ENCODE data around the gene IGFALS.

The IGFALS gene

DNA sequence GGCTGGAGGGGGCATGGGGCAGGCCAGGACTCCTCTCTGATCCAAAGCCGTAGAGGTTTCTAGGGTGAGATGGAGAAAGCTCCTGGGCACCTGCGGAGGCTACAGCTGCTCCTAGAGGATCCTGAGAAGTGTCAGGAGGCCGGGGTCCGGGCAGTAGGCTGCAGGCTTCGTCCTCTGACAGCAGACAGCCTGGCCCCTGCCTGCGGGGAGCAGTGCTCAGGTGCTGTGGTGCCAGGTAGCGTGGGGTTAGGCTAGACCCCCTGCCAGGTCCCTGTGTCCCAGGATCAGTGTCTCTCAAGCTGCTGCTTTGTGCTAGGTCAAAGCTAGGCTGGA is 19.1 kb downstream of the IGFALS start:
- Histone ChIP-seq H3K27ac (ENCODE audit: low read depth, low read length) (no peak overlapping the region), H3K4me1 (ENCODE audit: control insufficient read depth, insufficient read depth, low read length) (peaks cover 15% of the 10 kb centered on the region), H3K36me3 (ENCODE audit: control insufficient read depth, insufficient read depth, low read length) (peaks cover 45% of the 10 kb centered on the region), H3K4me3 (ENCODE audit: low read depth, low read length) (peak overlapping the region; percentile 99), H3K9ac (ENCODE audit: low read length) (peak overlapping the region; percentile 98), H3K27me3 (ENCODE audit: control insufficient read depth, insufficient read depth, low read length) (no peaks in the 10 kb centered on the region), H3K9me3 (ENCODE audit: control insufficient read depth, insufficient read depth, low read depth, low read length) (no peaks in the 10 kb centered on the region)

GRCh38 chr16:1773703-1774447 is 19.6 kb downstream of the IGFALS start:
- Histone ChIP-seq H3K36me3 (ENCODE audit: control insufficient read depth, insufficient read depth, low read length) (peaks cover 45% of the 10 kb centered on the region), H3K9me3 (ENCODE audit: control insufficient read depth, insufficient read depth, low read depth, low read length) (no peaks in the 10 kb centered on the region), H3K4me1 (ENCODE audit: control insufficient read depth, insufficient read depth, low read length) (peaks cover 15% of the 10 kb centered on the region), H3K27ac (ENCODE audit: low read depth, low read length) (peak overlapping the region; percentile 94; the same call in 1 of the 2 replicates), H3K4me3 (ENCODE audit: low read depth, low read length) (peak overlapping the region; percentile 99), H3K9ac (ENCODE audit: low read length) (peak overlapping the region; percentile 98), H3K27me3 (ENCODE audit: control insufficient read depth, insufficient read depth, low read length) (no peaks in the 10 kb centered on the region)

DNA sequence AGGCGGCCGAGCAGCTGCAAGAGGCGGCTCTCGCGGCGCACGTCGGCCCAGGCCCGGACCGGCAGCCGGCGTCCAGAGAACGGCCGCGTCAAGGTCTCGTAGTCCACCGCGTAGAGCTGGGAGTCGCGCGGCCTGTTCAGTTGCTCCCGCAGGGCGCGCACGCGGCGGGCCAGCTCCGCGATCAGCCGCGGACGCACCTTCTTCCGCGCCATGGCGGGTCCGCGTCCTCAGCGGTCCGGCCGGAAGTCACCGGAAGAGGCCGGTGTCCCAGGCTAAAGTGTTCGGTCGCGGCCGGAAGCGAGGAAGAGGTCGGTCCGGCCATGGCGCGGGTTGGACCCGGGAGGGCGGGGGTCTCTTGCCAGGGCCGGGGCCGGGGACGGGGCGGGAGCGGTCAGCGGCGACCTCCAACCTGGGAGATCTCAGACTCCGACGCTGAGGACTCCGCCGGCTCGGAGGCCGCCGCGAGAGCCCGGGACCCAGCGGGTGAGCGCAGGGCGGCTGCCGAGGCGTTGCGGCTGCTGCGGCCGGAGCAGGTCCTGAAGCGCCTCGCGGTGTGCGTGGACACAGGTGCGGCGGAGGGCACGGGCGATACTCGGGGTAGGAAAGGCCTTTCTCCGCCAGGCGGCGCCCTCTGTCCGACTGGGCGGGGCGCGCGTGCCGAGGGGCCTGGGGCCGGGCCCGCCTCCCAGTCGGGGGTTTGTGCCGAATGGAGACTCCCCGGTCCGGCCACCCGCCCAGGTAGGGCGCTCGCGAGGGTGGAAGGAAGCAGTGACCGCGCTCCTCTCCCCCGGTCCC is 20.4 kb downstream of the IGFALS start, which contains the start of gene MRPS34:
TSS of gene MRPS34 (minus strand) at position 227 of the 795 bp plus-strand sequence. CDS start at position 212, 15 bp downstream.
- Histone ChIP-seq H3K27ac (ENCODE audit: low read depth, low read length) (peak within 1 kb of the TSS; percentile 94), H3K36me3 (ENCODE audit: control insufficient read depth, insufficient read depth, low read length) (peaks cover 46% of the 10 kb centered on the region), H3K4me1 (ENCODE audit: control insufficient read depth, insufficient read depth, low read length) (peaks cover 15% of the 10 kb centered on the region), H3K27me3 (ENCODE audit: control insufficient read depth, insufficient read depth, low read length) (no peaks in the 10 kb centered on the region), H3K9ac (ENCODE audit: low read length) (peak within 1 kb of the TSS; percentile 98), H3K9me3 (ENCODE audit: control insufficient read depth, insufficient read depth, low read depth, low read length) (no peaks in the 10 kb centered on the region), H3K4me3 (ENCODE audit: low read depth, low read length) (peak within 1 kb of the TSS; percentile 99)

DNA sequence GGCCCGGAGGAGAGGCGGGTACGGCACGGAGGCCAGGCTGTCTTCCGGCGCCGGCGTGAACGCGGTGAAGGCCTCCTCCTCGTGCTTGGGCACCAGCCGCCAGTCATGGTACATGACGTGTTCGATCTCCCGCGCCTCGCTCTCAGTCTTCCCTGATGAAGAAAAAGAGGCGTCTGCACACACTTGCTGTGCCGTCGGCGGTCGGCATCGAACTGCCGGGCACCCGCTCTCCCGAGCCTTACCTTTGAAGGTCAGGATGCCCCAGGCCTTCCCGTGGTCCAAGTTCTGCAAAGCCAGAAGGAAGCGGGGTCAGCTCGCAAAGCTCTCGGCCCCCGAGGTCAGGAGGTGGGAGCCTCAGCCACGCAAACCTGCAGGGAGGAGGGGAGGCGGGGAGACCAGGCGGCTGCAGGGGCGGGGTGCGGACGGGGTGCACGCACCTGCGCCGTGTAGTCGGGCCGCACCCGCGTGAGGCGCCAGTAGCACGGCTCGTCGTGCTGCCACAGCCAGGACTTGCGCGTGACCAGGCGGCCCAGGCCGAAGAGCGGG is 21.1 kb downstream of the IGFALS start, which contains the start of gene EME2:
TSS of gene EME2 (plus strand) at position 449 of the 546 bp plus-strand sequence. CDS start 418 bp downstream, outside the sequence.
- H3K36me3 ChIP-seq (ENCODE audit: control insufficient read depth, insufficient read depth, low read length), result peaks cover 46% of the 10 kb centered on the region
- H3K4me1 ChIP-seq (ENCODE audit: control insufficient read depth, insufficient read depth, low read length), result peaks cover 15% of the 10 kb centered on the region
- peak within 1 kb of the TSS; percentile 99 for H3K4me3 ChIP-seq (ENCODE audit: low read depth, low read length)
- H3K27me3 ChIP-seq (ENCODE audit: control insufficient read depth, insufficient read depth, low read length), result no peaks in the 10 kb centered on the region
- peak within 1 kb of the TSS; percentile 94 for H3K27ac ChIP-seq (ENCODE audit: low read depth, low read length)
- peak within 1 kb of the TSS; percentile 98 for H3K9ac ChIP-seq (ENCODE audit: low read length)
- no peaks in the 10 kb centered on the region for H3K9me3 ChIP-seq (ENCODE audit: control insufficient read depth, insufficient read depth, low read depth, low read length)

- Histone ChIP-seq H3K4me1 (ENCODE audit: control insufficient read depth, insufficient read depth, low read length) (peaks cover 15% of the 10 kb centered on the region), H3K36me3 (ENCODE audit: control insufficient read depth, insufficient read depth, low read length) (peaks cover 46% of the 10 kb centered on the region), H3K27ac (ENCODE audit: low read depth, low read length) (peak overlapping the region; percentile 94), H3K4me3 (ENCODE audit: low read depth, low read length) (peak overlapping the region; percentile 99), H3K9me3 (ENCODE audit: control insufficient read depth, insufficient read depth, low read depth, low read length) (no peaks in the 10 kb centered on the region), H3K9ac (ENCODE audit: low read length) (peak overlapping the region; percentile 98), H3K27me3 (ENCODE audit: control insufficient read depth, insufficient read depth, low read length) (no peaks in the 10 kb centered on the region)
Measured at GRCh38 chr16:1771864-1772361, 21.6 kb downstream of the IGFALS start.

DNA sequence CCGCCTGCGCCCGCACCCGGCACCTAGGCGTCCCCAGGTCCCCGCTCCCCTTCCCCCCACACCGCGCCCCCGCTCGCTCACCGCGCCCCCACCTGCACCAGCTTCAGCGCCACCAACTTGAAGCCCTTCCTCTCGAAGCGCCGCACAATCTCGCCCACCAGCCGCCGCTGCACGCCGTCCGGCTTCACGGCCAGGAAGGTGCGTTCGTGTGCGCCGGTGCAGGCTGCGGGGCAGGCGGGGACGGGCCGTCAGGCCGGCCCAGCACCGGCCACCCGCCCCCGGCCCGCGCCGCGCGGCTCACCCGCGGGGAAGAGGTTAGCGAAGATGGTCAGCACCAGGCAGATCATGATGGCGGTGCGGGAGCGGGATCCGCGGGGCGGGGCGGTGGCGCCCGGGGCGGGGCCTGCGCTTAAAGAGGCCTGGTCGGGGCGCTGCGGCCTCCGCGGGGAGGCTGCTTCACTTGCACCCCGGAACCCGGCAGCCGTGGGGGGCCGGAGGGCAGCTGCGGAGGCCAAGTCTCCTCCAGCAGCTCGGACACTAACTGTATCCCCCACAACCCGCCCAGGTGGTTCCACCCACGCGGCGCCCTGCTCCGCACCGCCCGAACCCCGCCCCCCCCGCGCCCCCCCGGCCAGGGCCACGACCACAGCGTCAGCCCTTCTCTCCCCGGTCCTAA is 22.2 kb downstream of the IGFALS start, which contains the start of gene NME3:
TSS of gene NME3 (minus strand) at position 356 of the 676 bp plus-strand sequence. CDS start at position 347, 9 bp downstream.
- Histone ChIP-seq H3K4me1 (ENCODE audit: control insufficient read depth, insufficient read depth, low read length) (peaks cover 15% of the 10 kb centered on the region), H3K27ac (ENCODE audit: low read depth, low read length) (peak within 1 kb of the TSS; percentile 94), H3K27me3 (ENCODE audit: control insufficient read depth, insufficient read depth, low read length) (no peaks in the 10 kb centered on the region), H3K9ac (ENCODE audit: low read length) (peak within 1 kb of the TSS; percentile 98), H3K36me3 (ENCODE audit: control insufficient read depth, insufficient read depth, low read length) (peaks cover 43% of the 10 kb centered on the region), H3K4me3 (ENCODE audit: low read depth, low read length) (peak within 1 kb of the TSS; percentile 99), H3K9me3 (ENCODE audit: control insufficient read depth, insufficient read depth, low read depth, low read length) (no peaks in the 10 kb centered on the region)

DNA sequence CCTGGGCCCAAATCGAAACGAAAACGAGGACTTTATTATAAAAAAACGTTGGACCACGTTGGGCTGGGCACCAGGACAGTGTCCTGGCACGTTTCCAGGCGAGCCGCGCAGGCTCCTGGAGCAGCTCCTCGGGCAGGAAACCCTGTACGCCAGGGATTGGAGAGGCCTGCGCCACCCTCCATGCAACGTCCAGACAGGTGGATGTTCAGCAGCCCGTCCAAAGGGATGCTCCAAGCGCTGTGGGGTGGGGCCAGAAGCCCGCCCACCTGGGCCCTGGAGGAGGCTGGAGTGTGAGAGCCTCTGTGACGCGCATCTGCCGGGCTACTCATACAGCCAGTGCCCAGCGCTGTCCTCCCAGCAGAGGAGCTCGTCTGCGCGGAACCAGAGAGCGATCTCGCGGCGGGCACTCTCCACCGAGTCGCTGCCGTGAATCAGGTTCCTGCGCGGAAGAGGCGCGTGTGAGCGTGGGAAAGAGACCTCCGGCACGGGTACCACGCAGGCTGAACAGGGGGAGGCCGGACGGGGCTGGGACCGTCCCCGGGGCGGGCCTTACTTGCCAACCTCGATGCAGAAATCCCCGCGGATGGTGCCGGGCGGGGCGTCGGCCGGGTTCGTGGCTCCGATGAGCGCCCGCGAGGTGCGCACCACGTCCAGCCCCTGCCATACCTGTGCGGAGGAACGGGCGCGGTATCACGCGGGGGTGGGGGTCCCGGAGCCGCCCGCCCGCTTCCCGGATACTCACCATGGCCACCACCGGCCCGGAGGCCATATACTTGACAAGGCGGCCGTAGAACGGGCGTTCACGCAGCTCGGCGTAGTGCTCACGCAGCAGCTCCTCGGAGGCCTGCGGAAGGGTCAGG is 22.9 kb downstream of the IGFALS start:
- H3K27me3 ChIP-seq (ENCODE audit: control insufficient read depth, insufficient read depth, low read length), result no peaks in the 10 kb centered on the region
- no peak overlapping the region for H3K27ac ChIP-seq (ENCODE audit: low read depth, low read length)
- H3K36me3 ChIP-seq (ENCODE audit: control insufficient read depth, insufficient read depth, low read length), result peaks cover 44% of the 10 kb centered on the region
- no peaks in the 10 kb centered on the region for H3K9me3 ChIP-seq (ENCODE audit: control insufficient read depth, insufficient read depth, low read depth, low read length)
- H3K4me1 ChIP-seq (ENCODE audit: control insufficient read depth, insufficient read depth, low read length), result peaks cover 15% of the 10 kb centered on the region
- H3K4me3 ChIP-seq (ENCODE audit: low read depth, low read length), result peak overlapping the region; percentile 99
- peak overlapping the region; percentile 73 for H3K9ac ChIP-seq (ENCODE audit: low read length)

- no peak overlapping the region for H3K27ac ChIP-seq (ENCODE audit: low read depth, low read length)
- no peaks in the 10 kb centered on the region for H3K9me3 ChIP-seq (ENCODE audit: control insufficient read depth, insufficient read depth, low read depth, low read length)
- H3K36me3 ChIP-seq (ENCODE audit: control insufficient read depth, insufficient read depth, low read length), result peaks cover 46% of the 10 kb centered on the region
- no peak overlapping the region for H3K9ac ChIP-seq (ENCODE audit: low read length)
- H3K27me3 ChIP-seq (ENCODE audit: control insufficient read depth, insufficient read depth, low read length), result no peaks in the 10 kb centered on the region
- peak overlapping the region; percentile 99 for H3K4me3 ChIP-seq (ENCODE audit: low read depth, low read length)
- peaks cover 15% of the 10 kb centered on the region for H3K4me1 ChIP-seq (ENCODE audit: control insufficient read depth, insufficient read depth, low read length)
Measured at GRCh38 chr16:1769402-1770300, 23.9 kb downstream of the IGFALS start.

DNA sequence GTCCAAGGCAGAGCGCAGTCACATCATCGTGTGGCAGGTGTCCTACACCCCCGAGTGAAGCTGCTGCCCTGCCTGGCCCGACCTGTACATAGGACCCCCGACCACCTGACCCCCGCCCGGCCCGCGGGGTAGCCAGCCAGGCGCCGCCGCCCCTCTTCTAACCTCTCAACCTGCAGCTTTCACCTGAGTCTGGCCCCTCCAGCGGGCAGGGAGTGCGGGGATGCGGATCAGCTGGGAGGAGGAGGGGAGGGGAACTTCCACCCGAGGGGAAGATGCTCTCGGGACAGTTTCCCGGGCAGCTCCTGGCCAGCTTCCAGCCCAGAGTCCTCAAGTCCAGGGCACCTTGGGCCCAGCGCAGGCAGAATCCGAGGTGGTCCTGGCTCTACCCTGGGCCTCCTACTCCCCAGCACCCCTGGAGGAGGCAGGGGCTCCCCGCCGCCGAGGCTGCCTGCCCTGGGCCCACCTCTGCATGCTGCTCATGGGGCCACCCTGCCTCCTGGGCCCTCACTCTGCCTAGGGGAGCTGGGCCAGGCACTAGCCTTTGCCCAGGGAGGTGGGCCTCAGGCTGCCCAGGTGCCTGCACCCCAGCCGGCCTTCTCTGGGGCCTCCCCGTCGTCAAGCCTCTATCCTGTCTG is 24.6 kb downstream of the IGFALS start:
- no peaks in the 10 kb centered on the region for H3K9me3 ChIP-seq (ENCODE audit: control insufficient read depth, insufficient read depth, low read depth, low read length)
- no peaks in the 10 kb centered on the region for H3K27me3 ChIP-seq (ENCODE audit: control insufficient read depth, insufficient read depth, low read length)
- peaks cover 14% of the 10 kb centered on the region for H3K4me1 ChIP-seq (ENCODE audit: control insufficient read depth, insufficient read depth, low read length)
- peaks cover 45% of the 10 kb centered on the region for H3K36me3 ChIP-seq (ENCODE audit: control insufficient read depth, insufficient read depth, low read length)
- no peak overlapping the region for H3K9ac ChIP-seq (ENCODE audit: low read length)
- H3K27ac ChIP-seq (ENCODE audit: low read depth, low read length), result no peak overlapping the region
- no peak overlapping the region for H3K4me3 ChIP-seq (ENCODE audit: low read depth, low read length)

All from HUES6 (cell line).